CD8-positive, alpha-beta memory T cell (primary cell): Measurements from ENCODE around the gene CRB3. TPM values are rescaled to one million over a fixed set of nuclear protein-coding genes. Genes with fewer than 3 reads are reported as not detected.

Experiments
- CTCF ChIA-PET: fragments of 350-600 bp; sonication (Branson Sonifier 250); formaldehyde crosslinking; loops from one replicate; lab custom pipeline; 2021; ENCODE audit warnings: antibody characterized with exemption; lab: Charles Lee
- POLR2A ChIA-PET: fragments of 350-600 bp; sonication (Branson Sonifier 250); formaldehyde crosslinking; loops from one replicate; lab custom pipeline; 2021; ENCODE audit warnings: antibody characterized with exemption; lab: Charles Lee
- DNase-seq, 5 donors: peaks; one replicate each; pipeline versions ENCODE4 v3.0.0 to v3.0.0-alpha.2; 2020 to 2022; ENCODE audit warnings: mixed read lengths in 1 of 5
- H3K27ac ChIP-seq: one replicate; pipeline ENCODE4 v1.7.0; 2013; ENCODE audit warnings: low read depth, mild to moderate bottlenecking, low read length, moderate library complexity
- H3K27me3 ChIP-seq: 2 replicates; pipeline ENCODE4 v1.7.0; 2013; ENCODE audit warnings: low read length, mild to moderate bottlenecking; ENCODE audit not compliant: insufficient read depth, poor library complexity, severe bottlenecking
- H3K36me3 ChIP-seq: 2 replicates; pipeline ENCODE4 v1.7.0; 2013; ENCODE audit warnings: mild to moderate bottlenecking, low read length, moderate library complexity; ENCODE audit not compliant: insufficient read depth
- H3K4me1 ChIP-seq: 2 replicates; pipeline ENCODE4 v1.7.0; 2013; ENCODE audit warnings: mild to moderate bottlenecking, low read length, moderate library complexity; ENCODE audit not compliant: insufficient read depth
- H3K4me3 ChIP-seq: 2 replicates; pipeline ENCODE4 v1.7.0; 2013; ENCODE audit warnings: mild to moderate bottlenecking, low read length
- H3K9me3 ChIP-seq: 2 replicates; pipeline ENCODE4 v1.7.0; 2013; ENCODE audit warnings: mild to moderate bottlenecking, low read length
- H3K27ac Mint-ChIP-seq, 8 donors: one replicate each; pipeline ENCODE4 v1.8.0; 2020 to 2021; ENCODE audit warnings: mixed read lengths in 8 of 8, mild to moderate bottlenecking in 6 of 8, inconsistent platforms in 3 of 8, moderate library complexity in 3 of 8
- H3K27me3 Mint-ChIP-seq, 2 donors: one replicate each; pipeline ENCODE4 v1.8.0; 2020 to 2021; ENCODE audit warnings: mixed read lengths in 2 of 2, mild to moderate bottlenecking in 1 of 2, moderate library complexity in 1 of 2
- H3K36me3 Mint-ChIP-seq, 3 donors: one replicate each; pipeline ENCODE4 v1.8.0; 2020 to 2021; ENCODE audit warnings: mixed read lengths in 3 of 3, inconsistent platforms in 1 of 3, mild to moderate bottlenecking in 1 of 3
- H3K4me1 Mint-ChIP-seq, 3 donors: one replicate each; pipeline ENCODE4 v1.8.0; 2020 to 2021; ENCODE audit warnings: mixed read lengths in 3 of 3, inconsistent platforms in 1 of 3, mild to moderate bottlenecking in 1 of 3
- H3K4me3 Mint-ChIP-seq, 7 donors: one replicate each; pipeline ENCODE4 v1.8.0; 2020 to 2021; ENCODE audit warnings: mixed read lengths in 7 of 7, mild to moderate bottlenecking in 6 of 7, moderate library complexity in 4 of 7, inconsistent platforms in 2 of 7
- H3K9me3 Mint-ChIP-seq, 5 donors: one replicate each; pipeline ENCODE4 v1.8.0; 2020 to 2022; ENCODE audit warnings: mixed read lengths in 5 of 5, mild to moderate bottlenecking in 3 of 5, moderate library complexity in 2 of 5, inconsistent platforms in 1 of 5
- polyA plus RNA-seq: library from polyadenylated mRNA; unstranded; fragments of 300-500 nt; fragmentation: Illumina TruSeq; gene quantifications from one replicate; pipeline ENCODE4 v1.2.3, GENCODE V29; 2021
- total RNA-seq, 2 experiments: library from RNA; stranded (reverse); gene quantifications; one replicate each; pipeline ENCODE4 v1.2.3, GENCODE V29; 2021

The CRB3 gene
- total and polyA plus RNA-seq, 3 experiments from 2014 or later = 0.88 to 4.1 (median 1.8) TPM

DNA sequence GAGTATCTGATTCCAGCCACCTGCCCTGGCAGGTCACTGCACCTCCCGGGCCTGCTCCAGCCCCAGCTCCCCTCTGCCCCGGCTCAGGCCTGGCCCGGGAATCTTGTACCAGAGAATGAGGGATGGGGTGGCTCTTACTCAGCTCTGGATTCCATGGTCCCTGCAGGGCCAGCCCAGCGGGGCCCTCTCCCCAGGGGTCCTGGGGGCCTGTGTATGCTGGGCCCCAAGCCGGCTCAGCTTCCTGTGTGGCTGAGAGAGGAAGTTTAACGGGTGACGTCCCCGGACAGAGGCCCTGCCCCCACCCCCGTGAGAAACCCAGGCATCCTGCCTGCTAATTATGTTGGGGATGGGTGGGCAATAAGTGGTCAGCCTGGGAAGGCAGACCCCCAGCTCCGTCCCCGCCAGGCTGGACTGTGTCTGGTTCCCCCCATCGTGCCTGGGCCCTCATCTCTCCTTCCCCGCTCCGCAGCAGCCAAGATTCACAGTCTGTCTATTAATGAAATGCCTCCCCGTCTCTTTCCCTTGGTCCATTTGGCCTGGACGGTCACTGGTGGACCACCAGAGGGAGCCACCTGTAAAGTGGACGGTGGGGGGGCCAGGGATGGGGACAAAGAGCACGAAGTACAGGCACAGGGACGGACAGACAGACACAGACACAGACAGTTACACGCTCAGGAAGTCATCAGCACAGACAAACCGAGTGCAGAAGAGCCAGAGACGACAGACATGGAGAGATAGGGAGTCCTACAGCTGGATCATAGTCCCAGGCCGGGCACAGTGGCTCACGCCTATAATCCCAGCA is 17.7 kb downstream of the CRB3 start, which contains the start of gene DENND1C:
TSS of gene DENND1C (minus strand) at position 247 of the 802 bp plus-strand sequence. CDS start at position 155, 92 bp downstream.
- Histone ChIP-seq H3K4me1 (peaks cover 38% of the 10 kb centered on the region), H3K27me3 (no peaks in the 10 kb centered on the region), H3K36me3 (peaks cover 3% of the 10 kb centered on the region), H3K9me3 (no peaks in the 10 kb centered on the region), H3K4me3 (peak within 1 kb of the TSS; percentile 77), H3K27ac (peak within 1 kb of the TSS; percentile 80)
- Mint-ChIP-seq H3K4me3 (peak within 1 kb of the TSS; percentile 92 to 99 (median 98)), H3K27me3 (peaks cover 0 to 1% of the 10 kb centered on the region in 2 donors), H3K36me3 (peaks cover 0 to 18% (median 0%) of the 10 kb centered on the region in 3 donors), H3K27ac (peak within 1 kb of the TSS; percentile 94 to 100 (median 98)), H3K4me1 (peaks cover 26 to 42% (median 42%) of the 10 kb centered on the region in 3 donors), H3K9me3 (no peaks in the 10 kb centered on the region)
- CTCF ChIA-PET = interaction anchor here (0.8 to 2.3 kb wide), 11 partner anchors 9 to 182 kb away, joined by 3 to 9 read pairs (median 4); partner anchors contain the start of gene TUBB4A
- POLR2A ChIA-PET = interaction anchor here (0.5 to 1.6 kb wide), 11 partner anchors 8 to 323 kb away, joined by 3 to 14 read pairs (median 5); partner anchors contain the start of genes ALKBH7, KHSRP and SLC25A23
- DNase-seq = peak; percentile 43 to 80 (median 60)

DNA sequence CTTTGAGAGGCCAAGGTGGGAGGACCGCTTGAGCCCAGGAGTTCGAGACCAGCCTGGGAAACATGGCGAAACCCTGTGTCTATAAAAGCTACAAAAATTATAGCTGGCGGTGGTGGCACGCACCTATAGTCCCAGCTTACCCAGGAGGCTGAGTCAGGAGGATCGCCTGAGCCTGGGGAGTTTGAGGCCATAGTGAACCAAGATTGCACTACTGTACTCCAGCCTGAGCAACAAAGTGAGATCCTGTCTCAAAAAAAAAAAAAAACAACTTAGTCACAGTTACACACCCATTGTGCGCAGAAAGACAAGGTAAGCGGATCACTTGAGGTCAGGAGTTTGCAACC is 18.2 kb downstream of the CRB3 start:
- Mint-ChIP-seq H3K4me1 (peaks cover 26 to 42% (median 42%) of the 10 kb centered on the region in 3 donors), H3K9me3 (no peaks in the 10 kb centered on the region), H3K36me3 (peaks cover 0 to 16% (median 0%) of the 10 kb centered on the region in 3 donors), H3K4me3 (peak overlapping the region; percentile 92 to 99 (median 98)), H3K27ac (peak overlapping the region; percentile 94 to 100 (median 98)), H3K27me3 (peaks cover 0 to 1% of the 10 kb centered on the region in 2 donors)
- Histone ChIP-seq H3K4me1 (peaks cover 38% of the 10 kb centered on the region), H3K27me3 (no peaks in the 10 kb centered on the region), H3K4me3 (peak overlapping the region; percentile 77), H3K9me3 (no peaks in the 10 kb centered on the region), H3K36me3 (no peaks in the 10 kb centered on the region), H3K27ac (peak overlapping the region; percentile 80)
- ChIA-PET POLR2A (interaction anchor here (0.9 to 1.5 kb wide), 3 partner anchors 8 to 23 kb away, joined by 5 to 8 read pairs (median 5); partner anchors contain the start of gene SLC25A23), CTCF (interaction anchor here (1.2 to 2.3 kb wide), 6 partner anchors 10 to 34 kb away, joined by 3 to 9 read pairs (median 4); no protein-coding TSS in a partner anchor)
- DNase-seq = no peak

DNA sequence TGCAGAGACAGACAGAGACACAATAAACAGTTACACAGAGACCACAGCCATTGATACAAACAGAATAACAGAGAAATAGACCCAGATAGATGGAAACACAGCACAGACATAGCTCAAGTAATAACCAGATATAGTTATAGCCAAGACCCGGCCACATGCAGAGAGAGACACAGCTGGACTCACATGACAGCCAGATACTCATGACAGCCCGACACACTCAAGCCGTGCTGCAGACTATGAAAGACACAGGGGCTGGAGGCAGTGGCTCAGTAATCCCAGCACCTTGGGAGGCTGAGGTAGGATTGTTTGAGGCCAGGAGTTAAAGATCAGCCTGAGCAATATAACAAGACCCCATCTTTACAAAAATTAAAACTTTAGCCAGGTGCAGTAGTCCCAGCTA is 19.2 kb downstream of the CRB3 start:
- ChIA-PET CTCF (interaction anchor here (1.4 to 2.0 kb wide), 3 partner anchors 13 to 20 kb away, joined by 3 to 8 read pairs (median 3); no protein-coding TSS in a partner anchor), POLR2A (no interaction called here)
- no peaks in the 10 kb centered on the region for H3K9me3 ChIP-seq
- no peaks in the 10 kb centered on the region for H3K27me3 ChIP-seq
- Mint-ChIP-seq H3K9me3 (no peaks in the 10 kb centered on the region), H3K27me3 (peaks cover 0 to 1% of the 10 kb centered on the region in 2 donors), H3K36me3 (peaks cover 0 to 14% (median 0%) of the 10 kb centered on the region in 3 donors), H3K4me3 (peak overlapping the region in 6 of 7 donors; percentile 47 to 92 (median 63)), H3K27ac (peak overlapping the region; percentile 36 to 100 (median 94)), H3K4me1 (peaks cover 26 to 42% (median 42%) of the 10 kb centered on the region in 3 donors)
- no peak overlapping the region for H3K4me3 ChIP-seq
- no peak for DNase-seq
- no peak overlapping the region for H3K27ac ChIP-seq
- H3K36me3 ChIP-seq = no peaks in the 10 kb centered on the region
- peaks cover 38% of the 10 kb centered on the region for H3K4me1 ChIP-seq

DNA sequence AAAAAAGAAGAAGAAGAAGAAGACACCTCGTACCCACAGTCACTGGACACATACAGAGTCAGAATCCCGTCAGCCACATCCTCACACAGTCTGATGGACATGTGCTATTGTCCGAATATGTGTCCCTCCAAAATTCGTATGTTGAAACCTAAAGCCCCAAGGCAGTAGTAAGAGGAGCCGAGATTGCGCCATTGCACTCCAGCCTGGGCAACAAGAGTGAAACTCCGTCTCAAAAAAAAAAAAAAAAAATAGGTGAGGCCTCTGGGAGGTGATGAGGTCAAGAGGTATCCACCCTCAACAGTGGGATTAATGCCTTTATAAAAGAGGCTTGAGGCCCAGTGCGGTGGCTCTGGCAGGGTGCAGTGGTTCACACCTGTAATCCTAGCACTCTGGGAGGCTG is 20.2 kb downstream of the CRB3 start:
- H3K36me3 ChIP-seq = no peaks in the 10 kb centered on the region
- peaks cover 30% of the 10 kb centered on the region for H3K4me1 ChIP-seq
- no peak for DNase-seq
- H3K4me3 Mint-ChIP-seq = peak overlapping the region in 1 of 7 donors; percentile 92
- H3K27me3 Mint-ChIP-seq = peaks cover 0 to 1% of the 10 kb centered on the region in 2 donors
- H3K9me3 ChIP-seq = no peaks in the 10 kb centered on the region
- no peaks in the 10 kb centered on the region for H3K9me3 Mint-ChIP-seq
- no peak overlapping the region for H3K4me3 ChIP-seq
- peaks cover 0 to 12% (median 0%) of the 10 kb centered on the region in 3 donors for H3K36me3 Mint-ChIP-seq
- no peak overlapping the region for H3K27ac ChIP-seq
- ChIA-PET POLR2A (no interaction called here), CTCF (no interaction called here)
- peak overlapping the region in 2 of 8 donors; percentile 29 to 94 for H3K27ac Mint-ChIP-seq
- H3K27me3 ChIP-seq = no peaks in the 10 kb centered on the region
- peaks cover 28 to 44% (median 44%) of the 10 kb centered on the region in 3 donors for H3K4me1 Mint-ChIP-seq

DNA sequence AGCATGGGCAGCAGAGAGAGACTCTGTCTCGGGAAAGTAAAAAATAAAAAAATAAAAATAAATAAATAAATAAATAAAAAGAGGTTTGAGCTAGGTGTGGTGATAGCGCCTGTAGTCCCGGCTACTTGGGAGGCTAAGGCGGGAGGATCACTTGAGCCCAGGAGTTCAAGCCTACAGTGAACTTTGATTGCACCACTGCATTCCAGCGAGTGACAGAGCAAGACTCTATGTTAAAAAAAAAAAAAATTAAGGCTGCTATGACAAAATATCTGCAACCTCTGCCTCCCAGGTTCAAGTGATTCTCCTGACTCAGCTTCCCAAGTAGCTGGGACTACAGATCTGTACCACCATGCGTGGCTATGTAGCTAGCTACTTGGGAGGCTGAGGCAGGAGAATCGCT is 20.8 kb downstream of the CRB3 start:
- H3K27ac Mint-ChIP-seq = peak overlapping the region in 1 of 8 donors; percentile 29
- Histone ChIP-seq H3K36me3 (no peaks in the 10 kb centered on the region), H3K4me1 (peaks cover 26% of the 10 kb centered on the region), H3K4me3 (no peak overlapping the region), H3K27ac (no peak overlapping the region), H3K27me3 (no peaks in the 10 kb centered on the region), H3K9me3 (no peaks in the 10 kb centered on the region)
- peaks cover 33 to 46% (median 46%) of the 10 kb centered on the region in 3 donors for H3K4me1 Mint-ChIP-seq
- no peak for DNase-seq
- peaks cover 0 to 12% (median 0%) of the 10 kb centered on the region in 3 donors for H3K36me3 Mint-ChIP-seq
- H3K27me3 Mint-ChIP-seq = peaks cover 0 to 1% of the 10 kb centered on the region in 2 donors
- ChIA-PET POLR2A (no interaction called here), CTCF (interaction anchor here (2.0 kb wide), 1 partner anchor 32 kb away, joined by 6 read pairs; no protein-coding TSS in a partner anchor)
- no peaks in the 10 kb centered on the region for H3K9me3 Mint-ChIP-seq
- H3K4me3 Mint-ChIP-seq = no peak overlapping the region

DNA sequence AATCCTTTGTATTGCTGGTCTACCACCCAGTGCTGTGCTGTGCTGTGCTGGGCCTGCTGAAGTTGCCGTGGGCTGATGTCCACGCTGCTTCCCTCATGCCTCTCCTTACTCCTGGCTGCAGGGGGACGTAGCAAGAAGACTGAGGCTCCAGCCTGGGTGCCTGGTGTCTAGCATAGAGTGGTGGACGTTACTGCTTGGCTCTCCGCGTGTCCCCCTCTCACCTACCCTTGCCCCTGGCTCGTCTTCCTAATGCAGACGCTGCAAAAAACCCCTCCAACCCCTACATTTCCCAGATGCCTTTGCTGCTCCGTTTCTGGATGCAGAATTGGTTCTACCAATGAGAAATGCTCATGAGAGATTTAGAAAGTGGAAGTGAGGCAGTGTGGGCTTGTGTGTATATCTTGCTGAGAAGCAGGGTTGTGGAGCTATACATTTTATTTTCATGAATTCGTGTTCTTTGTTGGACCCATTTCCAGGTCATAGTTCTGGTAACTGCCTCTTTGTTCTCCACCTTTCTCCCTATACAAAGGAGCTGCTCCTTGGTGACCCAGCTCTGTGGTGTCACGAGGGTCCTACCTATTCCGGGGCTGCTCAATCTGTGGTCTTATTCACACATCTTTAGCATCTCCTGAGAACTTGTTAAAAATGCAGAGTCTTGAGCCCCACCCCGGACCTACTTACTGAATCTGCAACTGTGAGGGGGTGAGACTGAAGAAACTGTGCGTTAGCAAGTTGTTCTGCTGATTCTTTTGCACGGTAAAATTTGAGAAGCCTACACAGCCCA is 25.4 kb downstream of the CRB3 start:
- Mint-ChIP-seq H3K27ac (peak overlapping the region; percentile 60 to 98 (median 90)), H3K9me3 (peaks cover 0 to 2% (median 0%) of the 10 kb centered on the region in 5 donors), H3K4me1 (peaks cover 13 to 14% (median 14%) of the 10 kb centered on the region in 3 donors), H3K27me3 (no peaks in the 10 kb centered on the region), H3K4me3 (peak overlapping the region; percentile 74 to 93 (median 86)), H3K36me3 (peaks cover 0 to 4% (median 0%) of the 10 kb centered on the region in 3 donors)
- H3K27me3 ChIP-seq = no peaks in the 10 kb centered on the region
- H3K27ac ChIP-seq = no peak overlapping the region
- DNase-seq = no peak
- POLR2A ChIA-PET = interaction anchor here (1.3 kb wide), 1 partner anchor 8 kb away, joined by 8 read pairs; the partner anchor contains the start of gene DENND1C
- H3K9me3 ChIP-seq = no peaks in the 10 kb centered on the region
- CTCF ChIA-PET = no interaction called here
- peak overlapping the region; percentile 37 for H3K4me3 ChIP-seq
- H3K4me1 ChIP-seq = peaks cover 8% of the 10 kb centered on the region
- H3K36me3 ChIP-seq = no peaks in the 10 kb centered on the region

DNA sequence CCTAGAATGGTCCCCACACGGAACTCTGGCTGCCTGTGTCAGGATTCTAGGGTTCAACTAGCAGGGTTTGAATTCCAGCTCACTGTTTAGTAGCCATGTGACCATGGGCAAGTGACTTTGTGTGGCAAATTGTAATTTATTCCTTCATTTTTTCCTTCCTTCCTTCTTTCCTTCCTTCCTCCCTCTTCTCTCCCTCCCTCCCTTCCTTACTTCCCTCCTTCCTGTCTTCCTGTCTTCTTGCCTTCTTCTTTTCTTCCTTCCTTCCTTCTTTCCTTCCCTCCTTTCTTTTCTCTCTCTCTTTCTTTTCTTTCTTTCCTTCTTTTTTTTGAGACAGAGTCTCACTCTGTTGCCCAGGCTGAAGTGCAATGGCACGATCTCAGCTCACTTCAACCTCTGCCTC is 26.1 kb downstream of the CRB3 start:
- H3K9me3 ChIP-seq = no peaks in the 10 kb centered on the region
- peak overlapping the region; percentile 37 for H3K4me3 ChIP-seq
- ChIA-PET POLR2A (interaction anchor here (1.3 kb wide), 1 partner anchor 9 kb away, joined by 8 read pairs; the partner anchor contains the start of gene DENND1C), CTCF (interaction anchor here (0.8 kb wide), 1 partner anchor 34 kb away, joined by 3 read pairs; no protein-coding TSS in a partner anchor)
- DNase-seq = no peak
- H3K27me3 ChIP-seq = no peaks in the 10 kb centered on the region
- H3K4me3 Mint-ChIP-seq = peak overlapping the region; percentile 74 to 93 (median 86)
- peaks cover 8% of the 10 kb centered on the region for H3K4me1 ChIP-seq
- H3K36me3 Mint-ChIP-seq = peaks cover 0 to 8% (median 0%) of the 10 kb centered on the region in 3 donors
- no peaks in the 10 kb centered on the region for H3K27me3 Mint-ChIP-seq
- H3K4me1 Mint-ChIP-seq = peaks cover 13 to 14% (median 14%) of the 10 kb centered on the region in 3 donors
- no peak overlapping the region for H3K27ac ChIP-seq
- peaks cover 0 to 2% (median 0%) of the 10 kb centered on the region in 5 donors for H3K9me3 Mint-ChIP-seq
- peak overlapping the region; percentile 60 to 98 (median 90) for H3K27ac Mint-ChIP-seq
- no peaks in the 10 kb centered on the region for H3K36me3 ChIP-seq
